Nephron (organoid): ENCODE measurements around the gene DDX39A.
"Not testable (repeated sequence)": the region's sequence is repeated elsewhere in the genome, so short reads cannot be mapped to it uniquely, and the experiment has no call there.

Source experiments
- H3K27ac Mint-ChIP-seq, 3 experiments: 2 replicates each; pipeline ENCODE4 v1.8.0; 2020; ENCODE audit warnings: mixed read lengths in 3 of 3, mild to moderate bottlenecking in 2 of 3, moderate library complexity in 1 of 3
- H3K27me3 Mint-ChIP-seq: 2 replicates; pipeline ENCODE4 v1.8.0; 2021; ENCODE audit warnings: low read depth, mild to moderate bottlenecking, moderate library complexity, mixed read lengths
- H3K36me3 Mint-ChIP-seq: 2 replicates; pipeline ENCODE4 v1.8.0; 2020; ENCODE audit warnings: low read depth, mixed read lengths
- H3K4me1 Mint-ChIP-seq: 2 replicates; pipeline ENCODE4 v1.8.0; 2020; ENCODE audit warnings: mixed read lengths
- H3K4me3 Mint-ChIP-seq, 3 experiments: 2 replicates each; pipeline ENCODE4 v1.8.0; 2020; ENCODE audit warnings: mild to moderate bottlenecking in 3 of 3, mixed read lengths in 3 of 3, moderate library complexity in 2 of 3
- H3K9me3 Mint-ChIP-seq: 2 replicates; pipeline ENCODE4 v1.8.0; 2020; ENCODE audit warnings: mixed read lengths
- TF ChIP-seq, protein P1 (sequence below), 3 experiments: fragments of 200-600 bp; sonication (generic); IDR thresholded peaks; one replicate each; pipeline ENCODE4 v1.5.0; 2021; ENCODE audit warnings: antibody characterized with exemption in 3 of 3; ENCODE audit not compliant: unreplicated experiment in 3 of 3

Gene DDX39A

DNA sequence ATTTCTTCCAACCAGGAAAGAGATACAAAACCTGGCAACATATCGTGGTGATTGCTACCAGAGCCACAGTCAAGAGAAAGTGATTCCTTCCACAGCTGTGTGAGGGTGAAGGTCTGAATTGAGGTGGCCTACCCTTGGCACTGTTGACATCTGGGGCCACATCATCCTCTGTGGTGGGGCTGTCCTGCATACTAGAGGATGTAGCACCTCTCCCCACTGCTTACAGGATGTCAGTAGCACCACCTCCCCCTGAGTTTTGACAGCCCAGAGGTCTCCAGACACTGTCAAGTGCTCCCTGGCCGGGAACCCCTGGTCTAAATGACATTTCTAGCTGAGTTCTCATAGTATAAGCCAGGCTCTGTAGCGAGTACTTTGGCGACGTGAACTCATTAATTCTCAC lies 40.6 kb upstream of the DDX39A start:
- Mint-ChIP-seq H3K4me1 (no peaks in the 10 kb centered on the region), H3K27ac (no peak overlapping the region), H3K9me3 (no peaks in the 10 kb centered on the region), H3K4me3 (no peak overlapping the region), H3K36me3 (peaks cover 43% of the 10 kb centered on the region), H3K27me3 (no peaks in the 10 kb centered on the region)
- TF ChIP-seq, protein P1, sequence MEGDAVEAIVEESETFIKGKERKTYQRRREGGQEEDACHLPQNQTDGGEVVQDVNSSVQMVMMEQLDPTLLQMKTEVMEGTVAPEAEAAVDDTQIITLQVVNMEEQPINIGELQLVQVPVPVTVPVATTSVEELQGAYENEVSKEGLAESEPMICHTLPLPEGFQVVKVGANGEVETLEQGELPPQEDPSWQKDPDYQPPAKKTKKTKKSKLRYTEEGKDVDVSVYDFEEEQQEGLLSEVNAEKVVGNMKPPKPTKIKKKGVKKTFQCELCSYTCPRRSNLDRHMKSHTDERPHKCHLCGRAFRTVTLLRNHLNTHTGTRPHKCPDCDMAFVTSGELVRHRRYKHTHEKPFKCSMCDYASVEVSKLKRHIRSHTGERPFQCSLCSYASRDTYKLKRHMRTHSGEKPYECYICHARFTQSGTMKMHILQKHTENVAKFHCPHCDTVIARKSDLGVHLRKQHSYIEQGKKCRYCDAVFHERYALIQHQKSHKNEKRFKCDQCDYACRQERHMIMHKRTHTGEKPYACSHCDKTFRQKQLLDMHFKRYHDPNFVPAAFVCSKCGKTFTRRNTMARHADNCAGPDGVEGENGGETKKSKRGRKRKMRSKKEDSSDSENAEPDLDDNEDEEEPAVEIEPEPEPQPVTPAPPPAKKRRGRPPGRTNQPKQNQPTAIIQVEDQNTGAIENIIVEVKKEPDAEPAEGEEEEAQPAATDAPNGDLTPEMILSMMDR (IDR thresholded peaks at IDR 0.05; ENCODE audit: unreplicated experiment in 3 of 3), result no peak

DNA sequence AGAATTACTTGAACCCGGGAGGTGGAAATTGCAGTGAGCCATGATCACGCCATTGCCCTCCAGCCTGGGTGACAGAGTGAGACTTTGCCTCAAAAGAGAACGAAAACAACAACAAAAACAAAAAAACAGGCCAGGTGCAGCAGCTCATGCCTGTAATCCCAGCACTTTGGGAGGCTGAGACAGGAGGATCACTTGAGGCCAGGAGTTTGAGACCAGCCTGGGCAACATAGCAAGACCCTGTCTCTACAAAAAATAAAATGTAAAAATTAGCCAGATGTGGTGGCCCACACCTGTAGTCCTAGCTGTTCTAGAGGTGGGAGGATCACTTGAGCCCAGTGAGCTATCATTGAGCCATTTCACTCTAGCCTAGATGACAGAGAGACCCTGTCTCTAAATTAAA lies 33.2 kb upstream of the DDX39A start:
- not testable (repeated sequence) for H3K27ac Mint-ChIP-seq, H3K4me3 Mint-ChIP-seq, H3K9me3 Mint-ChIP-seq, H3K27me3 Mint-ChIP-seq, H3K4me1 Mint-ChIP-seq
- peaks cover 49% of the 10 kb centered on the region for H3K36me3 Mint-ChIP-seq

DNA sequence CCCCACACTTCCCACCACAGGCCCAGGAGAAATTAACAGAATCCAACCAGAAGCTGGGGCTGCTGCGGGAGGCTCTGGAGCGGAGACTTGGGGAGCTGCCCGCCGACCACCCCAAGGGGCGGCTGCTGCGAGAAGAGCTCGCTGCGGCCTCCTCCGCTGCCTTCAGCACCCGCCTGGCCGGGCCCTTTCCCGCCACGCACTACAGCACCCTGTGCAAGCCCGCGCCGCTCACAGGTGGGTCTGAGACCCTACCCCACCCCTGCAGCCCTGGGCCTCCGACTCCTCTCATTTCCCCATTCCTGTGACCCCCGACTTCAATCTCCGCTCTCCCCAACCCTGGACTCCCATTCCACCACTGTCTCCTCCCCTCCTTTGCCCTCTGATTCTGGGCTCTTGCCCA lies 31.7 kb upstream of the DDX39A start:
- no peak overlapping the region for H3K27ac Mint-ChIP-seq
- no peaks in the 10 kb centered on the region for H3K9me3 Mint-ChIP-seq
- H3K36me3 Mint-ChIP-seq, result peaks cover 57% of the 10 kb centered on the region
- TF ChIP-seq, protein P1 (IDR thresholded peaks at IDR 0.05; ENCODE audit: unreplicated experiment in 3 of 3), result no peak
- H3K4me1 Mint-ChIP-seq, result no peaks in the 10 kb centered on the region
- no peaks in the 10 kb centered on the region for H3K27me3 Mint-ChIP-seq
- H3K4me3 Mint-ChIP-seq, result no peak overlapping the region

DNA sequence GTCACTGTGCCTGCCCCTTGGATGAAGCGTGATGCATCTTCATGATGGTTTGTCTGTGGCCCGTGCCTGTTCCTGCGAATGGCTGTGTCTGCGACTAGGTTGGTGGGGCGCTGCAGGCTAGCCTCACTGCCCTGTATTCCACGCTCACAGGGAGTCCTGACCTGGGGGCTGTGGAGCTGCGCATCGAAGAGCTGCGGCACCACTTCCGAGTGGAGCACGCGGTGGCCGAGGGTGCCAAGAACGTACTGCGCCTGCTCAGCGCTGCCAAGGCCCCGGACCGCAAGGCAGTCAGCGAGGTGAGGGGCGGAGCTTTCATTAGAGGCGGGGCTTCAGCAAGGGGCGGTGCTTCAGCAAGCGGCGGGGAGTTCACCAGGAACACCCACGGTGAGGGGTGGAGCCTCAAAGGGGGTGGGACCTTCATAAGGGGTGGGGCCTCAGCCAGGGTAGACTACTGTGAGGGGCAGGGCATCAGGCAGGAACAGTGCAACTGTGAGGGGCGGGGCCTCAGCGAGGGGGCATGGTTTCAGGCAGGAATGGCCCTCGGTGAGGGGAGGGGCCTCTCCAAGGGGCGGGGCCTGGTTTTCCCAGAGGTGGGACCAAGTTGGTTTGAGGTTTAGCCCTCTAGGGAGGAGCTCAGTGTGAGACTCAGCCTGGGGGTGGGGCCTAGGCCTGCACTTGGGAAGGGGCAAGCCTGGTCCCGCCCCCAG lies 31.2 kb upstream of the DDX39A start:
- Mint-ChIP-seq H3K4me1 (no peaks in the 10 kb centered on the region), H3K27me3 (no peaks in the 10 kb centered on the region), H3K36me3 (peaks cover 56% of the 10 kb centered on the region), H3K4me3 (no peak overlapping the region), H3K9me3 (no peaks in the 10 kb centered on the region), H3K27ac (no peak overlapping the region)
- TF ChIP-seq, protein P1 (IDR thresholded peaks at IDR 0.05; ENCODE audit: unreplicated experiment in 3 of 3), result no peak

DNA sequence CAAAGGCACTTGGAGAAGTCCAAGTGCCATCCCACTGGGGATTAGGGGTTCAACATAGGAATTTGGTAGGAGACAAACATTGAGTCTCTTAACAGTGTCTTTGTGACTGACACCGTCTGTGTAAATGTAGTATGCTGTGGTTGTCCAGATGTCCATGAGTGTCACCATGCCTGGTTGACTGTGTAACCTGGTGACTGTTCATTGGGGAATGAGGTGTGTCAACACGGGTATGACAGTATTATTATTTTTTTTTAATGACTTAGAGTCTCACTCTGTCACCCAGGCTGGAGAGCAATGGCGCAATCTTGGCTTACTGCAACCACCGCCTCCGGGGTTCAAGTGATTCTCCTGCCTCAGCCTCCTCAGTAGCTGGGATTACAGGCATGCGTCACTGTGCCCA lies 30.2 kb upstream of the DDX39A start:
- Mint-ChIP-seq H3K27ac (no peak overlapping the region), H3K27me3 (no peaks in the 10 kb centered on the region), H3K4me1 (no peaks in the 10 kb centered on the region), H3K4me3 (no peak overlapping the region), H3K9me3 (no peaks in the 10 kb centered on the region), H3K36me3 (peaks cover 56% of the 10 kb centered on the region)
- TF ChIP-seq, protein P1 (IDR thresholded peaks at IDR 0.05; ENCODE audit: unreplicated experiment in 3 of 3), result no peak

DNA sequence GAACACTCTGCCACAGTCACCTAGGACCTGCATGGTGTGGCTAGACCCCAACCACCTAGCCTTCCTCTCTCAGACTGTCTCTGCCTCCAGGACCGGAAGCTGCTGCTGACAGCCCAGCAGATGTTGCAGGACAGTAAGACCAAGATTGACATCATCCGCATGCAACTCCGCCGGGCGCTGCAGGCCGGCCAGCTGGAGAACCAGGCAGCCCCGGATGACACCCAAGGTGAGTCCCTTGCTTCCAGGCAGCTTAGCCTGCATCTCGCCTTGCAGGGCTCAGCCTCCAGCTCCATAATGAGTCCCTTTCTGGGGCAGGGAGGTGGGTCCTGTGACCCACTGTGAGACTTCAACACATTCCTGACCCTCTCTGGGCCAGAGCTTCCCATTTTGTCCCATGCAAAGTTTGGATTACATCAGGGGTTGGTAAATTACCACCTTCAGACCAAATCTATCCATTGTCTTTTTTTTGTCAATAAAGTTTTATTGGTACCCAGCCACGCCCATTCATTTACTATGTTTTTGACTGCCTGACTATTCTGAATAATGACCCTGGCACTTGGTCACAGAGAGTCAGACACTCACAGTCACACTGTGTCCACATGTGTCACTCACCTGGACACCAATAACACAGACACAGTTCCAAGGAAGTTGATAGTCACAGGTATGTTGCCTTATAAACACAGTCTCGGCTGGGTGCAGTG lies 27.3 kb upstream of the DDX39A start:
- H3K4me1 Mint-ChIP-seq, result peaks cover 3% of the 10 kb centered on the region

More for the DNA sequence above, 27.3 kb upstream of the DDX39A start:
- Mint-ChIP-seq H3K36me3 (peaks cover 65% of the 10 kb centered on the region), H3K4me3 (no peak overlapping the region), H3K27me3 (no peaks in the 10 kb centered on the region), H3K9me3 (no peaks in the 10 kb centered on the region), H3K27ac (no peak overlapping the region)
- TF ChIP-seq, protein P1 (IDR thresholded peaks at IDR 0.05; ENCODE audit: unreplicated experiment in 3 of 3), result no peak
